CD8-positive, alpha-beta memory T cell (primary cell): Measurements from ENCODE around the gene SMC5. TPM values are rescaled to one million over a fixed set of nuclear protein-coding genes. Genes with fewer than 3 reads are reported as not detected.

Experiments used
- polyA plus RNA-seq: library from polyadenylated mRNA; unstranded; fragments of 300-500 nt; fragmentation: Illumina TruSeq; gene quantifications from one replicate; pipeline ENCODE4 v1.2.3, GENCODE V29; 2021
- total RNA-seq, 2 experiments: library from RNA; stranded (reverse); gene quantifications; one replicate each; pipeline ENCODE4 v1.2.3, GENCODE V29; 2021

SMC5 gene
- total and polyA plus RNA-seq, 3 experiments from 2014 or later: 18.9 to 42.2 (median 42.2) TPM

Other genes with a start within 250 kb of the SMC5 start
- gene MAMDC2, start 215.1 kb upstream of the SMC5 start, total RNA-seq: not detected
- 0.10 TPM for gene MAMDC2, start 215.1 kb upstream of the SMC5 start, polyA plus RNA-seq
- gene KLF9, start 155.7 kb downstream of the SMC5 start, total RNA-seq: 10 to 100 TPM; 19.2 to 20.2 TPM
- gene KLF9, start 155.7 kb downstream of the SMC5 start, polyA plus RNA-seq: 3.9 TPM